Loucy (cell line): Measurements from ENCODE around the gene SLC5A11.

Source experiments
- H2AFZ ChIP-seq: fragments of 200-600 bp; sonication (generic); 2 replicates; pipeline ENCODE4 v1.6.0; 2016; ENCODE audit warnings: antibody characterized with exemption, mild to moderate bottlenecking, low read length, moderate library complexity
- H3F3A ChIP-seq: fragments of 200-600 bp; 2 replicates; pipeline ENCODE4 v1.6.0; 2016; ENCODE audit warnings: antibody characterized with exemption, low read depth, mild to moderate bottlenecking
- H3K27me3 ChIP-seq: fragments of 200-600 bp; sonication (generic); 2 replicates; pipeline ENCODE4 v1.6.1; 2014; ENCODE audit warnings: low read length, mild to moderate bottlenecking; ENCODE audit not compliant: insufficient read depth, poor library complexity, severe bottlenecking
- H3K36me3 ChIP-seq: fragments of 200-600 bp; sonication (generic); 2 replicates; pipeline ENCODE4 v1.6.1; 2016; ENCODE audit warnings: low read length; ENCODE audit not compliant: insufficient read depth
- H3K4me1 ChIP-seq: fragments of 200-600 bp; sonication (generic); 2 replicates; pipeline ENCODE4 v1.5.1; 2014; ENCODE audit warnings: low read length, mild to moderate bottlenecking; ENCODE audit not compliant: insufficient read depth, poor library complexity, severe bottlenecking
- H3K4me2 ChIP-seq: fragments of 200-600 bp; sonication (generic); 2 replicates; pipeline ENCODE4 v1.6.0; 2014; ENCODE audit warnings: antibody characterized with exemption, low read length, low read depth, mild to moderate bottlenecking; ENCODE audit not compliant: poor library complexity, severe bottlenecking
- H3K4me3 ChIP-seq: fragments of 200-600 bp; sonication (generic); 2 replicates; pipeline ENCODE4 v1.5.1; 2014; ENCODE audit warnings: low read length, mild to moderate bottlenecking, mixed read lengths; ENCODE audit not compliant: poor library complexity, severe bottlenecking
- H3K79me2 ChIP-seq: fragments of 200-600 bp; sonication (generic); 2 replicates; pipeline ENCODE4 v1.6.1; 2014; ENCODE audit warnings: low read length; ENCODE audit not compliant: insufficient read depth
- H3K9ac ChIP-seq: fragments of 200-600 bp; sonication (generic); 2 replicates; pipeline ENCODE4 v1.6.0; 2014; ENCODE audit warnings: mild to moderate bottlenecking, low read depth, low read length, moderate library complexity; ENCODE audit not compliant: poor library complexity, severe bottlenecking
- H3K9me2 ChIP-seq: fragments of 200-600 bp; sonication (generic); replicated peaks from 2 replicates; pipeline ENCODE4 v1.6.1; 2016; ENCODE audit warnings: low read depth, low read length, mixed read lengths
- H3K9me3 ChIP-seq: fragments of 200-600 bp; sonication (generic); 2 replicates; pipeline ENCODE4 v1.6.1; 2014; ENCODE audit warnings: mild to moderate bottlenecking, antibody characterized with exemption, low read length, low read depth; ENCODE audit not compliant: insufficient read depth
- H4K20me1 ChIP-seq: fragments of 200-600 bp; sonication (generic); 2 replicates; pipeline ENCODE4 v1.6.0; 2014; ENCODE audit warnings: antibody characterized with exemption, low read length, mild to moderate bottlenecking; ENCODE audit not compliant: insufficient read depth, poor library complexity, severe bottlenecking
- CTCF ChIP-seq: fragments of 200-600 bp; sonication (generic); conservative IDR thresholded peaks from 2 replicates; pipeline ENCODE4 v1.5.1; 2014; ENCODE audit warnings: mild to moderate bottlenecking, antibody characterized with exemption, low read length
- EZH2phosphoT487 ChIP-seq: fragments of 200-600 bp; IDR thresholded peaks from 2 replicates; pipeline ENCODE4 v1.6.1; 2018; ENCODE audit warnings: antibody characterized with exemption, mild to moderate bottlenecking, moderate library complexity, borderline replicate concordance

SLC5A11 gene

DNA sequence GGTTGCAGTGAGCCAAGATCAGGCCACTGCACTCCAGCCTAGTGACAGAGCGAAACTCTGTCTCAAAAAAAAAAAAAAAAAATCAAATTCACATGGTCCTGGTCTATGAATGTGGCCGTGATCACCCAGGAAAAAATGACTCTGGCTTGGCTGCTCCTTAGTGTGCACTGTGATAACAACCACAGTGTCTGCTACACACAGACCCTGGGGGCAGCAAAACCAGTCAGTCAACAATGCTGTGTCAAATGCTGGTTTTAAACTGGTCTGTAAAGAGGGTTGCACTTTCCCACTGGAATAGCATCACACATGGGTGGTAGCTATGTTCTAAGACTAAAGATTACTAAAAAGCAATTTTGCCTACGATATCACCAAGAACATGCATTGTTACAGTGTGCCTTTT, 98.4 kb downstream of the SLC5A11 start:
- H3K4me1 ChIP-seq = no peaks in the 10 kb centered on the region
- H3K36me3 ChIP-seq = peaks cover 43% of the 10 kb centered on the region; the same call in 1 of the 2 replicates
- H4K20me1 ChIP-seq = no peaks in the 10 kb centered on the region
- no peak overlapping the region for H3K9ac ChIP-seq
- no peak overlapping the region for H3K4me2 ChIP-seq
- H3K27me3 ChIP-seq = no peaks in the 10 kb centered on the region
- no peaks in the 10 kb centered on the region for H3F3A ChIP-seq
- H3K9me3 ChIP-seq = no peaks in the 10 kb centered on the region
- TF ChIP-seq EZH2phosphoT487 (no peak), CTCF (no peak)
- H2AFZ ChIP-seq = no peak overlapping the region
- H3K4me3 ChIP-seq = no peak overlapping the region
- H3K9me2 ChIP-seq = no peaks in the 10 kb centered on the region
- no peaks in the 10 kb centered on the region for H3K79me2 ChIP-seq

DNA sequence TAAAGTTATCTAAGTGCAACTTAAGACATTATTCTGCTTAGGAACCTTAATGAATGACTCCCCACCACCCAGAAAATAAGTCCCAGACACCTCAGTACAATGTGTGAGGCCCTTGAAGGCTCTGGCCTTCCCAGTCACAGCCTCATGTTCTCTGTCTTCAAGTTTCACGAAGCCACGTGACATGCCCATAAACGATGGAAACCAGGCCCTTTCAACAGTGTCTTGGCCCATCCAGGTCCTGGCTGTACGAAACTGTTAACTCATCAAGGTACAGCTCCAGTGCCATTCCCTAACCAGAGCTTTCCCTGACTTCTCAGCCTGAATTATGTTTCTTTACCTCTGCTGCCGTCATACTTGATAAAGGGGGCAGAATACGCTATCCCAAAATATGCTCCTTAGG, 100.4 kb downstream of the SLC5A11 start:
- Histone ChIP-seq H3K4me2 (no peak overlapping the region), H3K9ac (no peak overlapping the region), H3K4me1 (no peaks in the 10 kb centered on the region), H3K79me2 (no peaks in the 10 kb centered on the region), H3K4me3 (no peak overlapping the region), H2AFZ (no peak overlapping the region), H3K27me3 (no peaks in the 10 kb centered on the region), H3K9me3 (no peaks in the 10 kb centered on the region), H3K36me3 (peaks cover 32% of the 10 kb centered on the region; the same call in 1 of the 2 replicates), H3K9me2 (no peaks in the 10 kb centered on the region), H3F3A (no peaks in the 10 kb centered on the region), H4K20me1 (no peaks in the 10 kb centered on the region)
- TF ChIP-seq CTCF (no peak), EZH2phosphoT487 (no peak)

GRCh38 chr16:24950275-24950674, 104.5 kb downstream of the SLC5A11 start:
- H4K20me1 ChIP-seq = no peaks in the 10 kb centered on the region
- H3K9ac ChIP-seq = no peak overlapping the region
- TF ChIP-seq CTCF (no peak), EZH2phosphoT487 (no peak)
- H3F3A ChIP-seq = no peaks in the 10 kb centered on the region
- H3K27me3 ChIP-seq = no peaks in the 10 kb centered on the region
- H3K9me3 ChIP-seq = no peaks in the 10 kb centered on the region
- no peak overlapping the region for H3K4me2 ChIP-seq
- H3K4me1 ChIP-seq = no peaks in the 10 kb centered on the region
- no peaks in the 10 kb centered on the region for H3K79me2 ChIP-seq
- H2AFZ ChIP-seq = no peak overlapping the region
- H3K36me3 ChIP-seq = peaks cover 58% of the 10 kb centered on the region; the same call in 1 of the 2 replicates
- H3K9me2 ChIP-seq = no peaks in the 10 kb centered on the region
- H3K4me3 ChIP-seq = no peak overlapping the region
